ENCODE results near the gene KDM4C. TPM values are rescaled to one million over a fixed set of nuclear protein-coding genes. Genes with fewer than 3 reads are reported as not detected.
"Not testable (repeated sequence)": the region's sequence is repeated elsewhere in the genome, so short reads cannot be mapped to it uniquely, and the experiment has no call there.

Gene KDM4C
- total RNA-seq, 1 experiment from 2014 or later: 16.2 TPM

DNA sequence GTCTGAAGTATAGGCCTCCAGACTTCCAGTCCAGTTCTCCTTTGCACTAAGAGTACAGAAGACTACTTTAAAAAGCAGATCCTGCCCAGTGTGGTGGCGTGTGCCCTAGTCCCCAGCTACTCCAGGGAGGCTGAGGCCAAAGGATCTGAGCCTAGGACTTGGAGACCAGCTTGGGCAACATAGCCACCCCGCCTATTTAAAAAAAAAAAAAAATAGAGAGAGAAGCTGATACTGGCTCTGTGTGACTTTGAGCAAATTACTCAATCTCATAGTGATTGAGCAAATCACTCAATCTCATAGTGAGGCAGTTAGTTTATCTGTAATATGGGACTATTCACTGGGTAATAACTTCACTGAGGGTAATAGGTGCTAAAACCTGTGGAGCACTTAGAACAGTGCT, 43.6 kb upstream of the KDM4C start:
- no peaks in the 10 kb centered on the region for H3K4me1 Mint-ChIP-seq (ENCODE audit: low read depth, unreplicated experiment)
- CTCF ChIA-PET: no interaction called here
- TF ChIP-seq, protein P1, sequence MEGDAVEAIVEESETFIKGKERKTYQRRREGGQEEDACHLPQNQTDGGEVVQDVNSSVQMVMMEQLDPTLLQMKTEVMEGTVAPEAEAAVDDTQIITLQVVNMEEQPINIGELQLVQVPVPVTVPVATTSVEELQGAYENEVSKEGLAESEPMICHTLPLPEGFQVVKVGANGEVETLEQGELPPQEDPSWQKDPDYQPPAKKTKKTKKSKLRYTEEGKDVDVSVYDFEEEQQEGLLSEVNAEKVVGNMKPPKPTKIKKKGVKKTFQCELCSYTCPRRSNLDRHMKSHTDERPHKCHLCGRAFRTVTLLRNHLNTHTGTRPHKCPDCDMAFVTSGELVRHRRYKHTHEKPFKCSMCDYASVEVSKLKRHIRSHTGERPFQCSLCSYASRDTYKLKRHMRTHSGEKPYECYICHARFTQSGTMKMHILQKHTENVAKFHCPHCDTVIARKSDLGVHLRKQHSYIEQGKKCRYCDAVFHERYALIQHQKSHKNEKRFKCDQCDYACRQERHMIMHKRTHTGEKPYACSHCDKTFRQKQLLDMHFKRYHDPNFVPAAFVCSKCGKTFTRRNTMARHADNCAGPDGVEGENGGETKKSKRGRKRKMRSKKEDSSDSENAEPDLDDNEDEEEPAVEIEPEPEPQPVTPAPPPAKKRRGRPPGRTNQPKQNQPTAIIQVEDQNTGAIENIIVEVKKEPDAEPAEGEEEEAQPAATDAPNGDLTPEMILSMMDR (IDR thresholded peaks at IDR 0.05; ENCODE audit: unreplicated experiment): no peak
- H3K27me3 Mint-ChIP-seq (ENCODE audit: unreplicated experiment): no peaks in the 10 kb centered on the region
- intact Hi-C loops (cut with micrococcal nuclease; ENCODE audit: unreplicated experiment): no loop called here
- no TSS peak for BruUV-seq (replicated peaks)
- no peak for DNase-seq
- H3K27ac Mint-ChIP-seq (ENCODE audit: unreplicated experiment): no peak overlapping the region
- H3K36me3 Mint-ChIP-seq (ENCODE audit: insufficient read depth, unreplicated experiment): peaks cover 14% of the 10 kb centered on the region
- H3K4me3 Mint-ChIP-seq (ENCODE audit: low read depth, unreplicated experiment): no peak overlapping the region
- no peaks in the 10 kb centered on the region for H3K9me3 Mint-ChIP-seq (ENCODE audit: low read depth, unreplicated experiment)

DNA sequence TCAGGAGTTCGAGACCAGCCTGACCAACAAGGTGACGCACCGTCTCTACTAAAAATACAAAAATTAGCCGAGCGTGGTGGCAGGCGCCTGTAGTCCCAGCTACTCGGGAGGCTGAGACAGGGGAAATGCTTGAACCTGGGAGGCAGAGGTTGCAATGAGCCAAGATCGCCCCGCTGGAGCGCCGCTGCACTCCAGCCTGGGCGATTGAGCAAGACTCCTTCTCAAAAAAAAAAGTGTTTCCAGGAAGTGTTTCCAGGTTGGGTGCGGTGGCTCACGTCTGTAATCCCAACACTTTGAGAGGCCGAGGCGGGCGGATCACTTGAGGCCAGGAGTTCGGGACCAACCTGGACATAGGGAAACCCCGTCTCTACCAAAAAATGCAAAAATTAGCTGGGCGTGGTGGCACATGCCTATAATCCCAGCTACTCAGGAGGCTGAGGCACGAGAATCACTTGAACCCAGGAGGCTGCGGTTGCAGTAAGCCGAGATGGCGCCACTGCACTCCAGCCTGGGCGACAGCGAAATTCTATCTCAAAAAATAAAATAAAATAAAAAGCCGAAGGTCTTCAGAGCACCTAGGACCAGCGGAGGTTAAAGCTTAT, 42.5 kb upstream of the KDM4C start:
- Mint-ChIP-seq H3K4me3 (ENCODE audit: low read depth, unreplicated experiment) (peak overlapping the region; percentile 81), H3K36me3 (ENCODE audit: insufficient read depth, unreplicated experiment) (peaks cover 14% of the 10 kb centered on the region)
- H3K9me3 Mint-ChIP-seq (ENCODE audit: low read depth, unreplicated experiment); BruUV-seq (replicated peaks); DNase-seq; intact Hi-C loops (cut with micrococcal nuclease; ENCODE audit: unreplicated experiment); H3K4me1 Mint-ChIP-seq (ENCODE audit: low read depth, unreplicated experiment); H3K27me3 Mint-ChIP-seq (ENCODE audit: unreplicated experiment); H3K27ac Mint-ChIP-seq (ENCODE audit: unreplicated experiment): not testable (repeated sequence)
- CTCF ChIA-PET: interaction anchor here (0.5 to 1.4 kb wide), 3 partner anchors 16 to 24 kb away, joined by 3 to 12 read pairs (median 4); no protein-coding TSS in a partner anchor

DNA sequence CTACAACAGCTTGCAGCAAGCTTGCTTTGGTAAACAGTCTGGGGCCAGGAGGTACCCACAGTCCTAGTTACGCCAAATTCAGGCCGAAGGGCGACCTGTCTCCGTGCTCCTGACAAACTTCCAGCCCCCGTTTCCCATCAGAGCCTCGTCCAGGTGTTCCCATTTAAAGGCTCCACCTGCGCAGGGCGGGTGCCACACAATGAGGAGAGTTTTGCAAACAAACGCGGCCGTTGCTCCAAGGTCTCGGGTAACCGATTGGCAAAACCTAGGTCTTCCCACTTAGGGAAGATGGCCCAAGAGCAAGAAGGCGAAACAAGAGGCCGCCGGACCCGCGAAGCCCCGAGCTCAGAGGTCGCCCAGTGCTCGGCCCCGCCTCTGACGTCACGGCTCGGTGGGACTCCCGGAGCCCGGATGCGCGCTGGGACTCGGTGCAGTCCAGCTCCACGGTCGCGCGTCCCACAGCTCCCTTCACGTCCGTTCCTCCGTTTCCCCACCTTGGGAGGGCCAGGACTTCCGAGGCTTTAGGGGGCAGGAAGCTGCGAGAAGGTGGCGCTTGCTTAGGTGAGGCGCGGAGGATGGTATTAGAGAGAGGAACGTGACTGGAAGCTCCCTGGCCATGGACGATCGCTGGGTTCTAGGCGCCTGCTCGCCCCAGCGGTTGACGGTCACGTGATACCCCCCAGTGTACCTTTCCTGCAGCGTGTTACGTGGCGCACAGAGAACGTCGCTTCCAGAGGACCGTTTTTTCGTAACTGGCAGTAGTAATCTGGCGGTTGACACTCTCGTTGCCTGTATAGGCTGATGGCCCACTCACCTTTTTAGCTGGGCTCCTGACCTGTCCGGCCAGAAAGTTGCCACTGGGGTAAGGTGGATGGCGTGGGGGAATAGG, 41.8 kb upstream of the KDM4C start:
- Mint-ChIP-seq H3K4me1 (ENCODE audit: low read depth, unreplicated experiment) (no peaks in the 10 kb centered on the region), H3K27me3 (ENCODE audit: unreplicated experiment) (no peaks in the 10 kb centered on the region), H3K4me3 (ENCODE audit: low read depth, unreplicated experiment) (peak overlapping the region; percentile 81), H3K9me3 (ENCODE audit: low read depth, unreplicated experiment) (no peaks in the 10 kb centered on the region), H3K27ac (ENCODE audit: unreplicated experiment) (peak overlapping the region; percentile 85), H3K36me3 (ENCODE audit: insufficient read depth, unreplicated experiment) (peaks cover 14% of the 10 kb centered on the region)
- BruUV-seq (replicated peaks): no TSS peak
- intact Hi-C loops (cut with micrococcal nuclease; ENCODE audit: unreplicated experiment): no loop called here
- CTCF ChIA-PET: interaction anchor here (0.5 to 1.4 kb wide), 3 partner anchors 16 to 68 kb away, joined by 3 to 12 read pairs (median 3); no protein-coding TSS in a partner anchor
- TF ChIP-seq, protein P1 (IDR thresholded peaks at IDR 0.05; ENCODE audit: unreplicated experiment): no peak
- peak; percentile 68 for DNase-seq

DNA sequence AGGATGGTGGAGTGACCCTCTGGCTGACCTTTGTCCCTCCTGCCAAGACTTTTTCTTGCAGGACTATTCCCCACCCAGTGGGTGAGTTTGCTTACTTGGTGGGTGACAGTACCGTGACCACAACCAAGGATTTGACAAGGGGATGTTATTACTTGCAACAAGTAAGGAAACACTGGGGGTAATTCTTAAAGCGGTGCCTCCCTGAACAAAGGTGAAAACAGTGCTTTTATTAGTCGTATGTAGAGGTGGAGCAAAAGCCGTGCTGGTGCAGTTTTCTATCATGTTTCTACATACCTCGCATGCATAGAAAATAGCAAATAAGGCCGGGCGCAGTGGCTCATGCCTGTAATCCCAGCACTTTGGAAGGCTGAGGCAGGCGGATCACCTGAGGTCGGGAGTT, 41.0 kb upstream of the KDM4C start:
- peaks cover 14% of the 10 kb centered on the region for H3K36me3 Mint-ChIP-seq (ENCODE audit: insufficient read depth, unreplicated experiment)

More for the DNA sequence above, 41.0 kb upstream of the KDM4C start:
- DNase-seq: no peak
- CTCF ChIA-PET: no interaction called here
- no TSS peak for BruUV-seq (replicated peaks)
- H3K27me3 Mint-ChIP-seq (ENCODE audit: unreplicated experiment): no peaks in the 10 kb centered on the region
- H3K4me1 Mint-ChIP-seq (ENCODE audit: low read depth, unreplicated experiment): no peaks in the 10 kb centered on the region
- TF ChIP-seq, protein P1 (IDR thresholded peaks at IDR 0.05; ENCODE audit: unreplicated experiment): no peak
- intact Hi-C loops (cut with micrococcal nuclease; ENCODE audit: unreplicated experiment): no loop called here
- no peak overlapping the region for H3K27ac Mint-ChIP-seq (ENCODE audit: unreplicated experiment)
- H3K4me3 Mint-ChIP-seq (ENCODE audit: low read depth, unreplicated experiment): peak overlapping the region; percentile 81
- no peaks in the 10 kb centered on the region for H3K9me3 Mint-ChIP-seq (ENCODE audit: low read depth, unreplicated experiment)
